CD4-positive, alpha-beta T cell (primary cell): ENCODE data around the gene CNOT9. TPM values are rescaled to one million over a fixed set of nuclear protein-coding genes. Genes with fewer than 3 reads are reported as not detected.

Experiments
- ATAC-seq: fragments of 200-7000 bp; cut with Tn5 transposase; one replicate; pipeline ENCODE4 v1.10.0; 2022; ENCODE audit warnings: mild to moderate bottlenecking; ENCODE audit not compliant: poor library complexity
- CTCF ChIA-PET: fragments of 350-600 bp; sonication (Branson Sonifier 250); formaldehyde crosslinking; loops from one replicate; lab custom pipeline; 2021; ENCODE audit warnings: antibody characterized with exemption, inconsistent platforms; lab: Charles Lee
- POLR2A ChIA-PET: fragments of 350-600 bp; sonication (Branson Sonifier 250); formaldehyde crosslinking; loops from one replicate; lab custom pipeline; 2021; ENCODE audit warnings: antibody characterized with exemption, inconsistent platforms; lab: Charles Lee
- DNase-seq, 14 experiments: peaks; one replicate each; pipeline ENCODE4 v3.0.0-alpha.2; 2013 to 2020; ENCODE audit warnings: mixed read lengths in 2 of 14
- H3K27ac ChIP-seq, 2 donors: one replicate each; pipeline versions ENCODE4 v1.5.1 to v1.7.0; 2013; ENCODE audit warnings: low read length in 2 of 2, low read depth in 1 of 2, mild to moderate bottlenecking in 1 of 2
- H3K27me3 ChIP-seq, 2 experiments: 1 replicate in 1 of 2; 2 replicates in 1 of 2; pipeline versions ENCODE4 v1.6.1 to v1.7.0; 2013; ENCODE audit warnings: low read length in 2 of 2, control low read depth in 1 of 2, mild to moderate bottlenecking in 1 of 2, moderate library complexity in 1 of 2; ENCODE audit not compliant: insufficient read depth in 2 of 2, control insufficient read depth in 1 of 2
- H3K36me3 ChIP-seq: one replicate; pipeline ENCODE4 v1.6.1; 2013; ENCODE audit warnings: low read length, control low read depth; ENCODE audit not compliant: insufficient read depth
- H3K4me1 ChIP-seq: one replicate; pipeline ENCODE4 v1.6.1; 2013; ENCODE audit warnings: low read length, control low read depth; ENCODE audit not compliant: insufficient read depth
- H3K4me3 ChIP-seq: one replicate; pipeline ENCODE4 v1.5.1; 2013; ENCODE audit warnings: mild to moderate bottlenecking, low read length, moderate library complexity
- H3K9me3 ChIP-seq, 2 experiments: 1 replicate in 1 of 2; 2 replicates in 1 of 2; pipeline versions ENCODE4 v1.6.1 to v1.7.0; 2013; ENCODE audit warnings: low read length in 2 of 2, mild to moderate bottlenecking in 2 of 2, control low read depth in 1 of 2, moderate library complexity in 1 of 2; ENCODE audit not compliant: control insufficient read depth in 1 of 2, insufficient read depth in 1 of 2
- H3K27ac Mint-ChIP-seq: one replicate; pipeline ENCODE4 v1.8.0; 2020; ENCODE audit warnings: mixed read lengths
- H3K27me3 Mint-ChIP-seq: one replicate; pipeline ENCODE4 v1.8.0; 2021; ENCODE audit warnings: mixed read lengths
- H3K36me3 Mint-ChIP-seq: one replicate; pipeline ENCODE4 v1.8.0; 2021; ENCODE audit warnings: low read depth, mixed read lengths
- H3K4me1 Mint-ChIP-seq: one replicate; pipeline ENCODE4 v1.8.0; 2021; ENCODE audit warnings: low read depth, mixed read lengths
- H3K4me3 Mint-ChIP-seq: one replicate; pipeline ENCODE4 v1.8.0; 2020; ENCODE audit warnings: mild to moderate bottlenecking, mixed read lengths
- H3K9me3 Mint-ChIP-seq: one replicate; pipeline ENCODE4 v1.8.0; 2020; ENCODE audit warnings: mixed read lengths
- intact Hi-C, 2 experiments: fragments of 100-400 bp; cut with DNase I in 1 of 2; cut with micrococcal nuclease in 1 of 2; formaldehyde crosslinking; loops; one replicate each; pipeline versions ENCODE4 v1.15.1 to v1.9.0; 2023 to 2025; cut with DNase I, micrococcal nuclease
- total RNA-seq, 174 experiments: library from RNA in 2 of 174; stranded (reverse) in 2 of 174; gene quantifications; one replicate each; pipeline ENCODE4 v1.2.3 and lab custom pipeline; 2021 to 2026
- TF ChIP-seq, protein P1 (sequence below): fragments of 200-600 bp; IDR thresholded peaks from one replicate; pipeline ENCODE4 v1.8.0; 2022; ENCODE audit warnings: antibody characterized with exemption, mild to moderate bottlenecking

Gene CNOT9
- total RNA-seq, 2 experiments from 2014 or later, result 62.8 to 66.8 TPM

DNA sequence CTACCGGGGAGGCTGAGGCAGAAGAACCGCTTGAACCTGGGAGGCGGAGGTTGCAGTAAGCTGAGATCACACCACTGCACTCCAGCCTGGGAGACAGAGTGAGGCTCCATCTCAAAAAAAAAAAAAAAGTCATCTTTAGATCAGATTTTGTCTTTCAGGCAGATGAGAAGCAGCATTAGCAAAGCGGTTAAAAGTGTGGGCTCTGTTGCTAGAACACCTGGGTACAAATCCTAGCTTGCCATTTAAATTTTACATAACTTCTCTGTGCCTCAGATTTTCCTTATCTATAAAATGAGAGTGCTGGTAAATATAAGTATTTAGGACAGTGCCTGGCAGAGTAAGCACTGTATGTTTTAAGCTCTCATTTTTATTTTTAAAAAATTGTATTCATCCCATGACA, 8.2 kb downstream of the CNOT9 start:
- Histone ChIP-seq H3K4me1 (peaks cover 14% of the 10 kb centered on the region), H3K9me3 (no peaks in the 10 kb centered on the region), H3K4me3 (no peak overlapping the region), H3K27me3 (no peaks in the 10 kb centered on the region), H3K36me3 (peaks cover 52% of the 10 kb centered on the region), H3K27ac (no peak overlapping the region)
- DNase-seq, result no peak
- intact Hi-C loops, result loop anchor here in 1 of 2 experiments (10.0 kb wide), 1 partner anchor 598 kb away; the partner anchor contains the start of genes CNPPD1, RETREG2 and SLC23A3
- TF ChIP-seq, protein P1, sequence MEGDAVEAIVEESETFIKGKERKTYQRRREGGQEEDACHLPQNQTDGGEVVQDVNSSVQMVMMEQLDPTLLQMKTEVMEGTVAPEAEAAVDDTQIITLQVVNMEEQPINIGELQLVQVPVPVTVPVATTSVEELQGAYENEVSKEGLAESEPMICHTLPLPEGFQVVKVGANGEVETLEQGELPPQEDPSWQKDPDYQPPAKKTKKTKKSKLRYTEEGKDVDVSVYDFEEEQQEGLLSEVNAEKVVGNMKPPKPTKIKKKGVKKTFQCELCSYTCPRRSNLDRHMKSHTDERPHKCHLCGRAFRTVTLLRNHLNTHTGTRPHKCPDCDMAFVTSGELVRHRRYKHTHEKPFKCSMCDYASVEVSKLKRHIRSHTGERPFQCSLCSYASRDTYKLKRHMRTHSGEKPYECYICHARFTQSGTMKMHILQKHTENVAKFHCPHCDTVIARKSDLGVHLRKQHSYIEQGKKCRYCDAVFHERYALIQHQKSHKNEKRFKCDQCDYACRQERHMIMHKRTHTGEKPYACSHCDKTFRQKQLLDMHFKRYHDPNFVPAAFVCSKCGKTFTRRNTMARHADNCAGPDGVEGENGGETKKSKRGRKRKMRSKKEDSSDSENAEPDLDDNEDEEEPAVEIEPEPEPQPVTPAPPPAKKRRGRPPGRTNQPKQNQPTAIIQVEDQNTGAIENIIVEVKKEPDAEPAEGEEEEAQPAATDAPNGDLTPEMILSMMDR, result no peak
- ATAC-seq, result no peak
- ChIA-PET POLR2A (interaction anchor here (1.3 kb wide), 1 partner anchor 9 kb away, joined by 5 read pairs; the partner anchor contains the start of gene USP37), CTCF (no interaction called here)
- Mint-ChIP-seq H3K4me3 (no peak overlapping the region), H3K27me3 (no peaks in the 10 kb centered on the region), H3K27ac (no peak overlapping the region), H3K4me1 (peaks cover 48% of the 10 kb centered on the region), H3K36me3 (peaks cover 76% of the 10 kb centered on the region), H3K9me3 (no peaks in the 10 kb centered on the region)

DNA sequence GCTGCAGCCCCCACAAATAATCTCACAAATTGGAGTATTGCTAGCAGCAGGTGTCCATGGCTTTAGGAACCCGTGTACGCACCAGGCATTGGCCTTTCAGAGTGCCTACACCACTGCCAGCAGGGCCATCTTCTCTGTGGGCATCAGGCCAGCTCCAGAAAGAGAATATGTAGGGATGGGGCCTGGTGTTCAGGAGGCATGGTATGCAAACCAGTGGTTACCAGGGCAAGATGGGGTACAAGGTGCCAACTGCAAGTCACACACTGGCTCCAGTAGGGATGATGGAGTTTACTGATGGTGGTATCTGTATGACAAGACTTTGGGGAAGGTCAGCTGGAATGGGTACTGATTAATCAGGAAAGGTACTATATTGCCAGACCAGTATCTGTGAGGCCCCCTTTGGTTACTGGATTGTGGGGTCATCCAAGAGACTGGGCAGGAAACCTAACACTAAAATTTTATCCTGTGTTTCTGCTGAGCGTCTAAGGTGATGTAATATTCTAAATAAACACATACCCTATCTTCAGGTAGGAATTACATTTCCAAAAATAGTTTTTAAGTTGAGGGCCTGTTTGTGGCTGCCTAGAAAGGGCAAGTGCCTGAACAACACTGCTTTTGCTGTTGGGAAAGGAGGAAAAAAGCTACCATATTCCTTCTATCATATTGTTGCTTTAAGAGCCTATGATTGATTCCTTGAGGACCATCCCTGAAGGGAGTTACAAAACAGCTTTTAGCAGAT, 9.0 kb downstream of the CNOT9 start:
- Mint-ChIP-seq H3K36me3 (peaks cover 77% of the 10 kb centered on the region), H3K9me3 (no peaks in the 10 kb centered on the region), H3K4me1 (peaks cover 43% of the 10 kb centered on the region), H3K27ac (peak overlapping the region; percentile 31), H3K27me3 (no peaks in the 10 kb centered on the region), H3K4me3 (no peak overlapping the region)
- Histone ChIP-seq H3K4me1 (peaks cover 11% of the 10 kb centered on the region), H3K9me3 (no peaks in the 10 kb centered on the region), H3K36me3 (peaks cover 54% of the 10 kb centered on the region), H3K27ac (no peak overlapping the region), H3K27me3 (no peaks in the 10 kb centered on the region), H3K4me3 (no peak overlapping the region)
- ChIA-PET CTCF (no interaction called here), POLR2A (interaction anchor here (1.3 kb wide), 1 partner anchor 10 kb away, joined by 5 read pairs; the partner anchor contains the start of gene USP37)
- ATAC-seq, result no peak
- DNase-seq, result no peak
- intact Hi-C loops, result loop anchor here in 1 of 2 experiments (10.0 kb wide), 1 partner anchor 597 kb away; the partner anchor contains the start of genes CNPPD1, RETREG2 and SLC23A3
- TF ChIP-seq, protein P1, result no peak

DNA sequence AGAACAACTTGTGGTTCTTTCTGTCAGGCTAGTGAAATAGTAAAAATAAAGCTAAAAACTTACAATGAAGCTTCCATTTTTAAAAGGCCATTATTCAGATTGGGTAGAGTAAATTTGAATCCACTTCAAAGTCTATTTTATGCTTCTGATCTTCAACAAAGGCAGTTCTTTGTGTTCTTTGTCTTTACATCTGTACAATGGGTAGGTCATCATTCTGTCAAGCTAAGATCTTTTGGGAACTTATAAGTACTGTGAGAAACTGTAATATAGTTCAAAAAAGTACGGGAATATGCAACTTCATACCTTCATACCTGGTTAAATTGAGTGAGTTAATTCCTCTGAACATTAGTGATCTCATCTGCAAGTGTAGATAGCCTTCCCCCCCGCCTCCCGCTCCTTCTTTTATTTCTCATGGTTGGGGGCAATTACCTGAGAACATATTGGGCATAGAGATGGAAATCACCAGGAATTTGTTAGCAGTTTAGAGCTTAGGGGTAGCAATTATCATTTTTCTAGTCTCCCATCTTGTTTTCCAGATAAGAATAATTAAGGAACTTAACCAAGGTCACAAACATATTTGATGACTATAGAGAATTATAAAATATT, 9.7 kb downstream of the CNOT9 start:
- no peak for ATAC-seq
- H3K36me3 Mint-ChIP-seq, result peaks cover 80% of the 10 kb centered on the region
- H3K9me3 Mint-ChIP-seq, result no peaks in the 10 kb centered on the region
- H3K4me3 ChIP-seq, result no peak overlapping the region
- H3K4me1 Mint-ChIP-seq, result peaks cover 38% of the 10 kb centered on the region
- ChIA-PET CTCF (no interaction called here), POLR2A (no interaction called here)
- H3K4me1 ChIP-seq, result peaks cover 11% of the 10 kb centered on the region
- intact Hi-C loops, result loop anchor here in 1 of 2 experiments (10.0 kb wide), 1 partner anchor 596 kb away; the partner anchor contains the start of genes CNPPD1, RETREG2 and SLC23A3
- TF ChIP-seq, protein P1, result no peak
- peak overlapping the region; percentile 31 for H3K27ac Mint-ChIP-seq
- peaks cover 54% of the 10 kb centered on the region for H3K36me3 ChIP-seq
- no peak for DNase-seq
- no peak overlapping the region for H3K27ac ChIP-seq
- H3K27me3 ChIP-seq, result no peaks in the 10 kb centered on the region
- H3K27me3 Mint-ChIP-seq, result no peaks in the 10 kb centered on the region
- H3K9me3 ChIP-seq, result no peaks in the 10 kb centered on the region
- H3K4me3 Mint-ChIP-seq, result no peak overlapping the region
